Natural killer cell treated with Interleukin-12 subunit alpha and Interleukin-12 subunit beta and Interleukin-15 and Interleukin-18, amount 100 ng/mL, for 72 hours (primary cell): ENCODE results near the gene NR2F2. TPM values are rescaled to one million over a fixed set of nuclear protein-coding genes. Genes with fewer than 3 reads are reported as not detected.

Source experiments
- ATAC-seq, 2 donors: fragments of 150-1000 bp; cut with Tn5 transposase in 1 of 2; sonication (Bioruptor Pico), chemical (Tn5 transposase) in 1 of 2; 2 replicates each; pipeline ENCODE4 v1.10.0; 2021
- DNase-seq: peaks from one replicate; pipeline ENCODE4 v3.0.0; 2022; ENCODE audit warnings: low spot score
- H3K27ac Mint-ChIP-seq, 2 donors: 1 replicate in 1 of 2; 2 replicates in 1 of 2; pipeline ENCODE4 v1.8.0; 2022; ENCODE audit warnings: mixed read lengths in 2 of 2, mild to moderate bottlenecking in 1 of 2, moderate library complexity in 1 of 2
- H3K27me3 Mint-ChIP-seq, 2 donors: 1 replicate in 1 of 2; 2 replicates in 1 of 2; pipeline ENCODE4 v1.8.0; 2022; ENCODE audit warnings: mixed read lengths in 2 of 2
- H3K36me3 Mint-ChIP-seq: one replicate; pipeline ENCODE4 v1.8.0; 2022; ENCODE audit warnings: mixed read lengths
- H3K4me1 Mint-ChIP-seq, 2 donors: 1 replicate in 1 of 2; 2 replicates in 1 of 2; pipeline ENCODE4 v1.8.0; 2022; ENCODE audit warnings: low read depth in 2 of 2, mixed read lengths in 2 of 2, mild to moderate bottlenecking in 1 of 2
- H3K4me3 Mint-ChIP-seq: one replicate; pipeline ENCODE4 v1.8.0; 2022; ENCODE audit warnings: mixed read lengths
- H3K9me3 Mint-ChIP-seq: 2 replicates; pipeline ENCODE4 v1.8.0; 2022; ENCODE audit warnings: mixed read lengths
- total RNA-seq, 2 donors: library from RNA; stranded (reverse); gene quantifications; one replicate each; pipeline ENCODE4 v1.2.3, GENCODE V29; 2022

Gene NR2F2
- total RNA-seq, 2 donors from 2014 or later = not detected

- H3K27me3 Mint-ChIP-seq = peaks cover 42 to 64% of the 10 kb centered on the region in 2 donors
- ATAC-seq (no peak), DNase-seq (no peak)
- H3K27ac Mint-ChIP-seq = no peak overlapping the region
- no peaks in the 10 kb centered on the region for H3K9me3 Mint-ChIP-seq
- H3K4me3 Mint-ChIP-seq = peak overlapping the region; percentile 72
- H3K36me3 Mint-ChIP-seq = peaks cover 34% of the 10 kb centered on the region
- H3K4me1 Mint-ChIP-seq = peaks cover 6 to 23% of the 10 kb centered on the region in 2 donors
Observed at GRCh38 chr15:96331945-96332636, 1.6 kb downstream of the NR2F2 start.

GRCh38 chr15:96332637-96333121 is 2.2 kb downstream of the NR2F2 start:
- no peak for ATAC-seq
- no peak for DNase-seq
- Mint-ChIP-seq H3K27me3 (peaks cover 45 to 65% of the 10 kb centered on the region in 2 donors), H3K27ac (no peak overlapping the region), H3K36me3 (peaks cover 34% of the 10 kb centered on the region), H3K9me3 (no peaks in the 10 kb centered on the region), H3K4me1 (peaks cover 6 to 23% of the 10 kb centered on the region in 2 donors), H3K4me3 (peak overlapping the region; percentile 72)

- peaks cover 6 to 23% of the 10 kb centered on the region in 2 donors for H3K4me1 Mint-ChIP-seq
- no peaks in the 10 kb centered on the region for H3K9me3 Mint-ChIP-seq
- no peak overlapping the region for H3K27ac Mint-ChIP-seq
- peaks cover 29% of the 10 kb centered on the region for H3K36me3 Mint-ChIP-seq
- ATAC-seq = no peak
- H3K4me3 Mint-ChIP-seq = peak overlapping the region; percentile 72
- H3K27me3 Mint-ChIP-seq = peaks cover 40 to 63% of the 10 kb centered on the region in 2 donors
- no peak for DNase-seq
Observed at GRCh38 chr15:96333131-96334016, 2.9 kb downstream of the NR2F2 start.

- H3K4me3 Mint-ChIP-seq = peak overlapping the region; percentile 72
- H3K36me3 Mint-ChIP-seq = peaks cover 21% of the 10 kb centered on the region
- ATAC-seq = no peak
- H3K27ac Mint-ChIP-seq = no peak overlapping the region
- H3K4me1 Mint-ChIP-seq = peaks cover 6 to 23% of the 10 kb centered on the region in 2 donors
- no peaks in the 10 kb centered on the region for H3K9me3 Mint-ChIP-seq
- no peak for DNase-seq
- H3K27me3 Mint-ChIP-seq = peaks cover 35 to 62% of the 10 kb centered on the region in 2 donors
Observed at GRCh38 chr15:96334017-96334704, 3.7 kb downstream of the NR2F2 start.

- peaks cover 36 to 64% of the 10 kb centered on the region in 2 donors for H3K27me3 Mint-ChIP-seq
- DNase-seq (no peak), ATAC-seq (no peak)
- H3K27ac Mint-ChIP-seq = no peak overlapping the region
- no peaks in the 10 kb centered on the region for H3K9me3 Mint-ChIP-seq
- peaks cover 6 to 20% of the 10 kb centered on the region in 2 donors for H3K4me1 Mint-ChIP-seq
- peaks cover 17% of the 10 kb centered on the region for H3K36me3 Mint-ChIP-seq
- H3K4me3 Mint-ChIP-seq = no peak overlapping the region
Observed at GRCh38 chr15:96334705-96335410, 4.4 kb downstream of the NR2F2 start.

- H3K9me3 Mint-ChIP-seq = no peaks in the 10 kb centered on the region
- H3K4me3 Mint-ChIP-seq = no peak overlapping the region
- peaks cover 37 to 68% of the 10 kb centered on the region in 2 donors for H3K27me3 Mint-ChIP-seq
- H3K36me3 Mint-ChIP-seq = peaks cover 22% of the 10 kb centered on the region
- no peak overlapping the region for H3K27ac Mint-ChIP-seq
- ATAC-seq (no peak), DNase-seq (no peak)
- H3K4me1 Mint-ChIP-seq = peaks cover 5 to 19% of the 10 kb centered on the region in 2 donors
Observed at GRCh38 chr15:96335411-96336024, 5.0 kb downstream of the NR2F2 start.

- Mint-ChIP-seq H3K36me3 (peaks cover 17% of the 10 kb centered on the region), H3K27me3 (peaks cover 36 to 68% of the 10 kb centered on the region in 2 donors), H3K27ac (no peak overlapping the region), H3K9me3 (no peaks in the 10 kb centered on the region), H3K4me1 (peaks cover 0 to 17% of the 10 kb centered on the region in 2 donors), H3K4me3 (no peak overlapping the region)
- DNase-seq (no peak), ATAC-seq (no peak)
Observed at GRCh38 chr15:96336108-96336595, 5.7 kb downstream of the NR2F2 start.

GRCh38 chr15:96336596-96337364 is 6.3 kb downstream of the NR2F2 start:
- ATAC-seq = no peak
- peaks cover 0 to 13% of the 10 kb centered on the region in 2 donors for H3K4me1 Mint-ChIP-seq
- peaks cover 17% of the 10 kb centered on the region for H3K36me3 Mint-ChIP-seq
- peaks cover 39 to 74% of the 10 kb centered on the region in 2 donors for H3K27me3 Mint-ChIP-seq
- no peak for DNase-seq
- H3K9me3 Mint-ChIP-seq = no peaks in the 10 kb centered on the region
- H3K4me3 Mint-ChIP-seq = no peak overlapping the region
- no peak overlapping the region for H3K27ac Mint-ChIP-seq

GRCh38 chr15:96337365-96338023 is 7.0 kb downstream of the NR2F2 start:
- Mint-ChIP-seq H3K4me3 (no peak overlapping the region), H3K36me3 (peaks cover 15% of the 10 kb centered on the region), H3K9me3 (no peaks in the 10 kb centered on the region), H3K27ac (no peak overlapping the region), H3K27me3 (peaks cover 41 to 76% of the 10 kb centered on the region in 2 donors), H3K4me1 (peaks cover 0 to 12% of the 10 kb centered on the region in 2 donors)
- no peak for DNase-seq
- ATAC-seq = no peak

- Mint-ChIP-seq H3K4me1 (peaks cover 0 to 8% of the 10 kb centered on the region in 2 donors), H3K9me3 (no peaks in the 10 kb centered on the region), H3K4me3 (no peak overlapping the region)
Observed at GRCh38 chr15:96338074-96338765, 7.7 kb downstream of the NR2F2 start.

More at GRCh38 chr15:96338074-96338765, 7.7 kb downstream of the NR2F2 start:
- DNase-seq (no peak), ATAC-seq (no peak)
- Mint-ChIP-seq H3K27me3 (peaks cover 45 to 76% of the 10 kb centered on the region in 2 donors), H3K36me3 (peaks cover 10% of the 10 kb centered on the region), H3K27ac (no peak overlapping the region)
